GM23338 (cell line): ENCODE results near the gene THAP8. TPM values are rescaled to one million over a fixed set of nuclear protein-coding genes. Genes with fewer than 3 reads are reported as not detected.

Experiments
- ATAC-seq: fragments of 200-7000 bp; cut with Tn5 transposase; 3 replicates; pipeline ENCODE4 v1.9.1; 2020
- DNase-seq: peaks from one replicate; pipeline ENCODE4 v3.0.0-alpha.2; 2015; ENCODE audit warnings: low spot score
- H2AFZ ChIP-seq: fragments of 200-600 bp; sonication (generic); 2 replicates; pipeline ENCODE4 v1.8.0; 2016; ENCODE audit warnings: antibody characterized with exemption, mild to moderate bottlenecking, moderate library complexity
- H3F3A ChIP-seq: fragments of 200-600 bp; sonication (generic); replicated peaks from 2 replicates; pipeline ENCODE4 v1.8.0; 2017; ENCODE audit warnings: antibody characterized with exemption, mixed run types, low read depth
- H3K27ac ChIP-seq: fragments of 200-600 bp; sonication (generic); 2 replicates; pipeline ENCODE4 v1.6.1; 2016; ENCODE audit warnings: low read depth
- H3K27me3 ChIP-seq: fragments of 200-600 bp; sonication (generic); 2 replicates; pipeline ENCODE4 v1.8.0; 2016; ENCODE audit warnings: mild to moderate bottlenecking, mixed run types, moderate library complexity; ENCODE audit not compliant: insufficient read depth
- H3K36me3 ChIP-seq: fragments of 200-600 bp; sonication (generic); 2 replicates; pipeline ENCODE4 v1.8.0; 2016; ENCODE audit warnings: mild to moderate bottlenecking; ENCODE audit not compliant: insufficient read depth
- H3K4me1 ChIP-seq: fragments of 200-600 bp; sonication (generic); 2 replicates; pipeline ENCODE4 v1.8.0; 2016; ENCODE audit warnings: mild to moderate bottlenecking, moderate library complexity; ENCODE audit not compliant: insufficient read depth
- H3K4me2 ChIP-seq: fragments of 200-600 bp; sonication (generic); 2 replicates; pipeline ENCODE4 v1.7.1; 2017; ENCODE audit warnings: mixed run types
- H3K4me3 ChIP-seq: fragments of 200-600 bp; sonication (generic); 2 replicates; pipeline ENCODE4 v1.6.1; 2016; ENCODE audit warnings: mixed run types
- H3K79me2 ChIP-seq: fragments of 200-600 bp; sonication (generic); replicated peaks from 2 replicates; pipeline ENCODE4 v1.8.0; 2017; ENCODE audit warnings: mild to moderate bottlenecking; ENCODE audit not compliant: insufficient read depth
- H3K9me2 ChIP-seq: fragments of 200-600 bp; sonication (generic); 2 replicates; pipeline ENCODE4 v1.8.0; 2017; ENCODE audit not compliant: insufficient read depth
- H4K20me1 ChIP-seq: fragments of 200-600 bp; sonication (generic); replicated peaks from 2 replicates; pipeline ENCODE4 v1.8.0; 2017; ENCODE audit warnings: mild to moderate bottlenecking; ENCODE audit not compliant: insufficient read depth
- H3K27ac Mint-ChIP-seq: 2 replicates; pipeline ENCODE4 v1.8.0; 2020; ENCODE audit warnings: inconsistent platforms, mild to moderate bottlenecking, moderate library complexity, mixed read lengths
- H3K27me3 Mint-ChIP-seq: 3 replicates; pipeline ENCODE4 v1.8.0; 2022; ENCODE audit warnings: low read depth, mild to moderate bottlenecking, moderate library complexity, mixed read lengths, inconsistent platforms; ENCODE audit not compliant: insufficient read depth, poor library complexity
- H3K36me3 Mint-ChIP-seq: 3 replicates; pipeline ENCODE4 v1.8.0; 2021; ENCODE audit warnings: low read depth, mild to moderate bottlenecking, inconsistent platforms, moderate library complexity, mixed read lengths
- H3K4me1 Mint-ChIP-seq: 3 replicates; pipeline ENCODE4 v1.8.0; 2020; ENCODE audit warnings: mild to moderate bottlenecking, inconsistent platforms, mixed read lengths
- H3K4me3 Mint-ChIP-seq: 3 replicates; pipeline ENCODE4 v1.8.0; 2021; ENCODE audit warnings: moderate library complexity, mild to moderate bottlenecking, inconsistent platforms, mixed read lengths
- H3K9me3 Mint-ChIP-seq: 3 replicates; pipeline ENCODE4 v1.8.0; 2020; ENCODE audit warnings: moderate library complexity, mild to moderate bottlenecking, inconsistent platforms, mixed read lengths
- CREB1 ChIP-seq: fragments of 250-450 bp; sonication (Bioruptor Pico); IDR thresholded peaks from 2 replicates; pipeline ENCODE4 v1.5.0; 2020; ENCODE audit warnings: low read depth, mild to moderate bottlenecking, moderate library complexity
- CTCF ChIP-seq, 2 experiments: fragments of 200-600 bp in 1 of 2; sonication (generic) in 1 of 2; conservative IDR thresholded peaks; 2 replicates each; pipeline versions ENCODE4 v1.5.1 to v1.6.1; 2016 to 2017; ENCODE audit warnings: antibody characterized with exemption in 2 of 2, low read depth in 2 of 2, mild to moderate bottlenecking in 2 of 2, moderate library complexity in 1 of 2
- ETS1 ChIP-seq: IDR thresholded peaks from 2 replicates; pipeline ENCODE4 v1.6.1; 2016; ENCODE audit warnings: antibody characterized with exemption
- EZH2 ChIP-seq: fragments of 200-600 bp; sonication (generic); IDR thresholded peaks from one replicate; pipeline ENCODE4 v1.8.0; 2017; ENCODE audit warnings: antibody characterized with exemption, mild to moderate bottlenecking, low read depth; ENCODE audit not compliant: unreplicated experiment
- EZH2phosphoT487 ChIP-seq: fragments of 200-600 bp; sonication (generic); IDR thresholded peaks from one replicate; pipeline ENCODE4 v1.8.1; 2018; ENCODE audit warnings: antibody characterized with exemption; ENCODE audit not compliant: unreplicated experiment
- JUNB ChIP-seq: IDR thresholded peaks from one replicate; pipeline ENCODE4 v1.6.1; 2016; ENCODE audit warnings: antibody characterized with exemption; ENCODE audit not compliant: unreplicated experiment
- NANOG ChIP-seq: IDR thresholded peaks from 2 replicates; pipeline ENCODE4 v1.6.1; 2016; ENCODE audit warnings: antibody characterized with exemption, borderline replicate concordance
- POLR2AphosphoS5 ChIP-seq: IDR thresholded peaks from 2 replicates; pipeline ENCODE4 v1.6.1; 2016; ENCODE audit warnings: antibody characterized with exemption, low read depth
- REST ChIP-seq: IDR thresholded peaks from one replicate; pipeline ENCODE4 v1.6.1; 2018; ENCODE audit warnings: antibody characterized with exemption; ENCODE audit not compliant: unreplicated experiment
- STAT1 ChIP-seq: IDR thresholded peaks from one replicate; pipeline ENCODE4 v1.6.1; 2016; ENCODE audit warnings: antibody characterized with exemption; ENCODE audit not compliant: unreplicated experiment
- ZNF114 ChIP-seq: fragments of 250-450 bp; sonication (Bioruptor Pico); IDR thresholded peaks from 2 replicates; pipeline ENCODE4 v1.5.0; 2020; ENCODE audit warnings: mild to moderate bottlenecking, moderate library complexity
- ZNF331 ChIP-seq: fragments of 250-450 bp; sonication (Bioruptor Pico); IDR thresholded peaks from 2 replicates; pipeline ENCODE4 v1.5.0; 2020; ENCODE audit warnings: low read depth, mild to moderate bottlenecking, moderate library complexity
- polyA plus RNA-seq: library from polyadenylated mRNA; unstranded; fragments of >200 nt; fragmentation: Nextera tagmentation; extraction: Ambion mirVana; gene quantifications from 2 replicates; pipeline ENCODE4 v1.2.1, GENCODE V29; 2016
- total RNA-seq: library from RNA; depleted of rRNA; stranded (reverse); fragments of >200 nt; shearing (Covaris generic); gene quantifications from 2 replicates; pipeline ENCODE4 v1.2.3, GENCODE V29; 2014

THAP8 gene
- total and polyA plus RNA-seq, 2 experiments from 2014 or later = 12.7 to 13.7 TPM

- peaks cover 7% of the 10 kb centered on the region for H3K27me3 Mint-ChIP-seq
- Histone ChIP-seq H3K36me3 (no peaks in the 10 kb centered on the region), H4K20me1 (no peaks in the 10 kb centered on the region; the same call in none of the 2 replicates), H3K27ac (no peak overlapping the region), H3K9me2 (no peaks in the 10 kb centered on the region), H3F3A (0 out of 2 replicates have a peak, but pooled peaks cover 3% of the 10 kb centered on the region), H3K4me1 (no peaks in the 10 kb centered on the region), H3K4me2 (no peak overlapping the region), H2AFZ (no peak overlapping the region), H3K79me2 (no peaks in the 10 kb centered on the region), H3K27me3 (no peaks in the 10 kb centered on the region), H3K4me3 (no peak overlapping the region)
- H3K36me3 Mint-ChIP-seq = peaks cover 13% of the 10 kb centered on the region
- no peaks in the 10 kb centered on the region for H3K9me3 Mint-ChIP-seq
- no peak for ATAC-seq
- DNase-seq = no peak
- H3K27ac Mint-ChIP-seq = no peak overlapping the region
- peaks cover 2% of the 10 kb centered on the region; the same call in 1 of the 3 replicates for H3K4me1 Mint-ChIP-seq
- H3K4me3 Mint-ChIP-seq = no peak overlapping the region
- TF ChIP-seq ZNF331 (no peak), CTCF (conservative IDR thresholded peaks at IDR 0.05; ENCODE audit: low read depth in 2 of 2) (no peak), POLR2AphosphoS5 (no peak), EZH2 (no peak), JUNB (no peak), REST (no peak), ETS1 (no peak), STAT1 (no peak), CREB1 (no peak), EZH2phosphoT487 (no peak), NANOG (no peak), ZNF114 (CRISPR knock-in tag) (no peak)
Measured at GRCh38 chr19:36027696-36028095, 26.4 kb downstream of the THAP8 start.
